H9 (cell line): ENCODE measurements around the gene CTCF. TPM values are rescaled to one million over a fixed set of nuclear protein-coding genes. Genes with fewer than 3 reads are reported as not detected.

ENCODE experiments used
- DNase-seq: peaks from one replicate; pipeline ENCODE4 v3.0.0-alpha.2; 2017
- H2AFZ ChIP-seq: one replicate; pipeline ENCODE4 v1.6.1; 2013; ENCODE audit warnings: mild to moderate bottlenecking, low read length, control low read depth, moderate library complexity
- H2AK5ac ChIP-seq: 2 replicates; pipeline ENCODE4 v1.6.1; 2013; ENCODE audit warnings: low read length, control low read depth, mixed read lengths; ENCODE audit not compliant: insufficient read length
- H2BK120ac ChIP-seq: one replicate; pipeline ENCODE4 v1.6.1; 2013; ENCODE audit warnings: low read depth, mild to moderate bottlenecking, low read length, control low read depth, inconsistent platforms; ENCODE audit not compliant: poor library complexity, severe bottlenecking
- H2BK12ac ChIP-seq: 2 replicates; pipeline ENCODE4 v1.6.1; 2013; ENCODE audit warnings: low read length, control low read depth, mixed read lengths, low read depth; ENCODE audit not compliant: insufficient read length
- H2BK15ac ChIP-seq: 2 replicates; pipeline ENCODE4 v1.6.1; 2013; ENCODE audit warnings: low read depth, low read length, control low read depth
- H2BK20ac ChIP-seq: one replicate; pipeline ENCODE4 v1.6.1; 2013; ENCODE audit warnings: low read depth, mild to moderate bottlenecking, low read length, control low read depth, inconsistent platforms; ENCODE audit not compliant: poor library complexity, severe bottlenecking
- H2BK5ac ChIP-seq: 2 replicates; pipeline ENCODE4 v1.6.1; 2013; ENCODE audit warnings: low read length, control low read depth, mixed read lengths; ENCODE audit not compliant: insufficient read length
- H3K14ac ChIP-seq: 2 replicates; pipeline ENCODE4 v1.6.1; 2013; ENCODE audit warnings: low read length, control low read depth; ENCODE audit not compliant: insufficient read depth
- H3K18ac ChIP-seq: 2 replicates; pipeline ENCODE4 v1.6.1; 2013; ENCODE audit warnings: low read depth, mild to moderate bottlenecking, mixed read lengths, low read length, control low read depth; ENCODE audit not compliant: insufficient read length
- H3K23ac ChIP-seq: 2 replicates; pipeline ENCODE4 v1.6.1; 2013; ENCODE audit warnings: low read length, control low read depth, mixed read lengths, low read depth; ENCODE audit not compliant: insufficient read length
- H3K23me2 ChIP-seq: 2 replicates; pipeline ENCODE4 v1.6.1; 2013; ENCODE audit warnings: low read depth, mild to moderate bottlenecking, mixed read lengths, low read length, control low read depth; ENCODE audit not compliant: insufficient read length, poor library complexity, severe bottlenecking
- H3K27ac ChIP-seq: 2 replicates; pipeline ENCODE4 v1.5.1; 2013; ENCODE audit warnings: low read length, control low read depth, mixed read lengths, low read depth; ENCODE audit not compliant: insufficient read length
- H3K27me3 ChIP-seq: 2 replicates; pipeline ENCODE4 v1.6.1; 2013; ENCODE audit warnings: low read length, control low read depth, inconsistent platforms; ENCODE audit not compliant: insufficient read depth
- H3K4ac ChIP-seq: 2 replicates; pipeline ENCODE4 v1.6.1; 2013; ENCODE audit warnings: low read depth, mild to moderate bottlenecking, control low read depth, inconsistent platforms, low read length, moderate library complexity
- H3K4me1 ChIP-seq: 2 replicates; pipeline ENCODE4 v1.6.1; 2013; ENCODE audit warnings: low read length, control low read depth, inconsistent platforms; ENCODE audit not compliant: insufficient read depth
- H3K4me2 ChIP-seq: 2 replicates; pipeline ENCODE4 v1.6.1; 2013; ENCODE audit warnings: low read length, control low read depth, mixed read lengths; ENCODE audit not compliant: insufficient read length, insufficient read depth
- H3K56ac ChIP-seq: 2 replicates; pipeline ENCODE4 v1.6.1; 2013; ENCODE audit warnings: low read depth, mild to moderate bottlenecking, mixed read lengths, low read length, control low read depth; ENCODE audit not compliant: insufficient read length
- H3K79me1 ChIP-seq: 2 replicates; pipeline ENCODE4 v1.6.1; 2013; ENCODE audit warnings: low read depth, mild to moderate bottlenecking, moderate library complexity, low read length, control low read depth, inconsistent platforms; ENCODE audit not compliant: insufficient read depth, poor library complexity, severe bottlenecking
- H3K79me2 ChIP-seq: 2 replicates; pipeline ENCODE4 v1.6.1; 2013; ENCODE audit warnings: low read length, control low read depth, inconsistent platforms; ENCODE audit not compliant: insufficient read depth
- H3K9ac ChIP-seq: 2 replicates; pipeline ENCODE4 v1.6.1; 2013; ENCODE audit warnings: low read length, control low read depth, mixed read lengths; ENCODE audit not compliant: insufficient read length; ENCODE audit errors: extremely low read depth
- H3K9me3 ChIP-seq: one replicate; pipeline ENCODE4 v1.6.1; 2013; ENCODE audit warnings: low read depth, low read length, inconsistent platforms; ENCODE audit not compliant: control insufficient read depth
- H3T11ph ChIP-seq: one replicate; pipeline ENCODE4 v1.6.1; 2013; ENCODE audit warnings: mild to moderate bottlenecking, low read length, control low read depth, inconsistent platforms
- H4K20me1 ChIP-seq: one replicate; pipeline ENCODE4 v1.6.1; 2013; ENCODE audit not compliant: control insufficient read depth, insufficient read length, insufficient read depth
- H4K5ac ChIP-seq: 2 replicates; pipeline ENCODE4 v1.6.1; 2013; ENCODE audit warnings: low read depth, mild to moderate bottlenecking, mixed read lengths, low read length, control low read depth; ENCODE audit not compliant: insufficient read length
- H4K8ac ChIP-seq: replicated peaks from 2 replicates; pipeline ENCODE4 v1.6.1; 2013; ENCODE audit warnings: low read length, control low read depth, mixed read lengths, low read depth; ENCODE audit not compliant: insufficient read length
- H4K91ac ChIP-seq: 2 replicates; pipeline ENCODE4 v1.6.1; 2013; ENCODE audit warnings: low read depth, mild to moderate bottlenecking, moderate library complexity, mixed read lengths, low read length, control low read depth; ENCODE audit not compliant: insufficient read length
- H3K27ac Mint-ChIP-seq, 3 experiments: 2 replicates in 2 of 3; 3 replicates in 1 of 3; pipeline ENCODE4 v1.8.0; 2020 to 2021; ENCODE audit warnings: mixed read lengths in 3 of 3, mild to moderate bottlenecking in 1 of 3, moderate library complexity in 1 of 3
- H3K27me3 Mint-ChIP-seq: 2 replicates; pipeline ENCODE4 v1.8.0; 2021; ENCODE audit warnings: low read depth, mild to moderate bottlenecking, moderate library complexity, mixed read lengths
- H3K36me3 Mint-ChIP-seq, 3 experiments: 2 replicates in 2 of 3; 3 replicates in 1 of 3; pipeline ENCODE4 v1.8.0; 2020 to 2021; ENCODE audit warnings: low read depth in 3 of 3, mixed read lengths in 3 of 3; ENCODE audit not compliant: insufficient read depth in 1 of 3
- H3K4me1 Mint-ChIP-seq, 2 experiments: 2 replicates each; pipeline ENCODE4 v1.8.0; 2020; ENCODE audit warnings: mixed read lengths in 2 of 2
- H3K4me3 Mint-ChIP-seq, 2 experiments: 2 replicates in 1 of 2; 3 replicates in 1 of 2; pipeline ENCODE4 v1.8.0; 2020 to 2021; ENCODE audit warnings: mild to moderate bottlenecking in 2 of 2, mixed read lengths in 2 of 2, moderate library complexity in 1 of 2
- H3K9me3 Mint-ChIP-seq, 2 experiments: 2 replicates in 1 of 2; 3 replicates in 1 of 2; pipeline ENCODE4 v1.8.0; 2020; ENCODE audit warnings: mild to moderate bottlenecking in 2 of 2, mixed read lengths in 2 of 2, moderate library complexity in 1 of 2
- CTCF ChIP-seq: fragments of 200-600 bp; sonication (generic); conservative IDR thresholded peaks from 3 replicates; pipeline ENCODE4 v1.8.0; 2021; ENCODE audit warnings: antibody characterized with exemption, mild to moderate bottlenecking
- WGBS: extraction: QIAGEN DNeasy Blood & Tissue Kit; methylation state at CpG from one replicate; pipeline ENCODE4 v1.1.7; 2013; ENCODE audit warnings: missing lambda C conversion rate, low lambda C conversion rate, mixed read lengths; ENCODE audit not compliant: insufficient read length; ENCODE audit errors: extremely low coverage; 5-methylcytosine and 5-hydroxymethylcytosine counted together
- total RNA-seq: library from RNA; stranded (reverse); gene quantifications from 2 replicates; pipeline ENCODE4 v1.2.1, GENCODE V29; 2021

CTCF gene
- total RNA-seq, 1 experiment from 2014 or later, result 87.3 TPM

DNA sequence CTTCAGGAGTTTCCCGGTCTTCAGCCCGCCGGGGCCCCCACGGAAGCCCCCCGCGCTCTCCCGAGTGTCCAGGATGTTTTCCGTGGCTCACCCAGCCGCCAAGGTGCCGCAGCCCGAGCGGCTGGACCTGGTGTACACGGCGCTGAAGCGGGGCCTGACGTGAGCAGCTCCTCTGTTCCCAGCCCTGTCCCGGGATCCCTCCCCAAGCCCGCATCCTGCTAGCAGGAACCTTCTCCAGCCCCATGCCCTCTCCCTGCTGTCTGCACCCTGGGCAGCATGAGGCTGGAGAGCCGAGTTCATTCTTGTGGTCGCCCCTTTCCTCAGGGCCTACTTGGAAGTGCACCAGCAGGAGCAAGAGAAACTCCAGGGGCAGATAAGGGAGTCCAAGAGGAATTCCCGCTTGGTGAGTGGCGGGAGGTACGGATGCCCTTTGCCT is 23.6 kb upstream of the CTCF start:
- Histone ChIP-seq H4K5ac (no peak overlapping the region), H4K8ac (no peak overlapping the region), H3K23ac (no peak overlapping the region), H3K79me1 (no peaks in the 10 kb centered on the region), H3K27me3 (peaks cover 36% of the 10 kb centered on the region; the same call in 1 of the 2 replicates), H4K20me1 (peaks cover 6% of the 10 kb centered on the region), H3K4ac (no peak overlapping the region), H3K18ac (no peak overlapping the region), H2AFZ (no peak overlapping the region), H3K14ac (no peak overlapping the region), H3K79me2 (no peaks in the 10 kb centered on the region), H3K4me1 (peaks cover 2% of the 10 kb centered on the region; the same call in 1 of the 2 replicates), H2BK15ac (no peak overlapping the region), H2BK120ac (no peak overlapping the region), H2BK12ac (no peak overlapping the region), H3T11ph (no peak overlapping the region), H2BK20ac (no peak overlapping the region), H3K9ac (no peak overlapping the region), H3K23me2 (peaks cover 10% of the 10 kb centered on the region), H3K4me2 (peak overlapping the region; percentile 50), H3K9me3 (no peaks in the 10 kb centered on the region), H3K56ac (no peak overlapping the region), H2BK5ac (no peak overlapping the region), H4K91ac (no peak overlapping the region), H2AK5ac (no peak overlapping the region), H3K27ac (no peak overlapping the region)
- Mint-ChIP-seq H3K4me3 (peak overlapping the region; percentile 52 to 76), H3K27ac (no peak overlapping the region), H3K4me1 (peaks cover 15 to 24% of the 10 kb centered on the region in 2 experiments), H3K9me3 (no peaks in the 10 kb centered on the region; a peak in 2 of 5 replicates), H3K27me3 (peaks cover 81% of the 10 kb centered on the region), H3K36me3 (peaks cover 0 to 23% (median 2%) of the 10 kb centered on the region in 3 experiments; a peak in 3 of 7 replicates)
- DNase-seq, result peak; percentile 43
- TF ChIP-seq CTCF, result no peak
- no CpG with 5 or more reads among the region's 23 CpGs for WGBS
